Neural progenitor cell (in vitro differentiated cells): Measurements from ENCODE around the gene CALR.

Experiments used
- EZH2 ChIP-seq: fragments of 200-600 bp; sonication (generic); IDR thresholded peaks from 2 replicates; pipeline ENCODE4 v1.6.1; 2017; ENCODE audit warnings: antibody characterized with exemption, mild to moderate bottlenecking, moderate library complexity
- EZH2phosphoT487 ChIP-seq: fragments of 200-600 bp; sonication (generic); IDR thresholded peaks from 2 replicates; pipeline ENCODE4 v1.6.1; 2017; ENCODE audit warnings: antibody characterized with exemption
- TF ChIP-seq, protein P1 (sequence below): fragments of 200-600 bp; sonication (generic); IDR thresholded peaks from 2 replicates; pipeline ENCODE4 v1.5.1; 2017; ENCODE audit warnings: antibody characterized with exemption, mild to moderate bottlenecking

DNA sequence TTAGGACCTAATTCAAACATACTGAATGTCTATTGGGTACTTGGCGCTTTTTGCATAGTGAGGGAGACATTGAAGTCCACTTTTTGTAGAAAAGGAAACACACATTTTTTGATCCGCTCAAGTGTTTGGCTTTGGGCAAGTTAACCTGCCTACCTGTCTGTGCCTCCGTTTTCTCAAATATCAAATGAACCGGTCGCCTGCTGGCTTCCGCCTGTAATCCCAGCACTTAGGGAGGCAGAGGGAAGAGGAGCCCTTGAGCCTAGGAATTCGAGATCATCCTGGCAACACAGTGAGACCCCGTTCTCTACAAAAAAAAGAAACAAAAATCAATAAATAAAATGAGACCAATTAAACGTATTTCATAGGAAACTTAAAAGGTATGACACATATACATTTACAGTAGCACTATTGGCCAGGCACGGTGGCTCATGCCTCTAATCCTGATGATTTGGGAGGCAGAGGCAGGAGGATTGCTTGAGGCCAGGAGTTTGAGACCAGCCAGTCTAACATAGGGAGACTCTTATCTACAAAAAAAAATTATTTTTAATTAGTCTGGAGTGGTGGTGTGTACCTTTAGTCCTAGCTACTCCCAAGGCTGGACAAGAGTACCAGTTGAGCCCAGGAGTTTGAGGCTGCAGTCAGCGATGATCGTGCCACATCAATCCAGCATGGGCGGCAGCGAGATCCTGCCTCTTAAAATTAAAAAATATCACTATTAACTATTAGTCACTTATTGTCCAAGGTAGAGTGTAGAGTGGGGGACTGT is 8.5 kb downstream of the CALR start:
- TF ChIP-seq EZH2 = no peak
- TF ChIP-seq, protein P1, sequence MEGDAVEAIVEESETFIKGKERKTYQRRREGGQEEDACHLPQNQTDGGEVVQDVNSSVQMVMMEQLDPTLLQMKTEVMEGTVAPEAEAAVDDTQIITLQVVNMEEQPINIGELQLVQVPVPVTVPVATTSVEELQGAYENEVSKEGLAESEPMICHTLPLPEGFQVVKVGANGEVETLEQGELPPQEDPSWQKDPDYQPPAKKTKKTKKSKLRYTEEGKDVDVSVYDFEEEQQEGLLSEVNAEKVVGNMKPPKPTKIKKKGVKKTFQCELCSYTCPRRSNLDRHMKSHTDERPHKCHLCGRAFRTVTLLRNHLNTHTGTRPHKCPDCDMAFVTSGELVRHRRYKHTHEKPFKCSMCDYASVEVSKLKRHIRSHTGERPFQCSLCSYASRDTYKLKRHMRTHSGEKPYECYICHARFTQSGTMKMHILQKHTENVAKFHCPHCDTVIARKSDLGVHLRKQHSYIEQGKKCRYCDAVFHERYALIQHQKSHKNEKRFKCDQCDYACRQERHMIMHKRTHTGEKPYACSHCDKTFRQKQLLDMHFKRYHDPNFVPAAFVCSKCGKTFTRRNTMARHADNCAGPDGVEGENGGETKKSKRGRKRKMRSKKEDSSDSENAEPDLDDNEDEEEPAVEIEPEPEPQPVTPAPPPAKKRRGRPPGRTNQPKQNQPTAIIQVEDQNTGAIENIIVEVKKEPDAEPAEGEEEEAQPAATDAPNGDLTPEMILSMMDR = no peak
- no peak for TF ChIP-seq EZH2phosphoT487
